Fibroblast of pulmonary artery (primary cell): ENCODE results near the gene GARIN1A.
A peak's percentile ranks its signal among the peaks of the same experiment; 100 is the strongest.

Experiments
- DNase-seq: peaks from one replicate; pipeline ENCODE4 v3.0.0-alpha.2; 2010; ENCODE audit warnings: low read depth
- H3K4me3 ChIP-seq: replicated peaks from 2 replicates; pipeline ENCODE4 v1.5.1; 2011; ENCODE audit warnings: low read depth, mild to moderate bottlenecking, control low read depth, low read length, moderate library complexity
- TF ChIP-seq, protein P1 (sequence below): IDR thresholded peaks from 2 replicates; pipeline ENCODE4 v1.5.1; 2011; ENCODE audit warnings: mild to moderate bottlenecking, control low read depth, low read length, inconsistent platforms; ENCODE audit errors: missing control alignments

Gene GARIN1A

DNA sequence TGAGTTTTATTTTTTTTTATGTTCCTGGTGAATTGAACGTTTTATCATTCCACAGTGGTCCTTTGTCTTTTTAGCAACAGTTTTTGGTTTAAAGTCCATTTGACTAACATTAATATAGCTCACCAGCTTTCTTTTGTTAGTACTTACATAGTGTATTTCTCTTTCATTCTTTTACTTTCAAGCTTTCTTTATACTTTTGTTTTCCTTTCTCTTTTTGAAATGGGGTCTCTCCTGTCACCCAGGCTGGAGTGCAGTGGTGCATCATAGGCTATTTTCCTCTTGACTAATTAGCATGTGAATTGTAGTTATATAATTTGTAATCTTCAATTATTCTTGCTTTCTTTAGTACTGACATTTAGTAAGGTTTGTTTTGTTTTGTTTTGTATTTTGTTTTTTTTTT lies 27.8 kb downstream of the GARIN1A start:
- no peak for DNase-seq
- no peak overlapping the region for H3K4me3 ChIP-seq
- TF ChIP-seq, protein P1, sequence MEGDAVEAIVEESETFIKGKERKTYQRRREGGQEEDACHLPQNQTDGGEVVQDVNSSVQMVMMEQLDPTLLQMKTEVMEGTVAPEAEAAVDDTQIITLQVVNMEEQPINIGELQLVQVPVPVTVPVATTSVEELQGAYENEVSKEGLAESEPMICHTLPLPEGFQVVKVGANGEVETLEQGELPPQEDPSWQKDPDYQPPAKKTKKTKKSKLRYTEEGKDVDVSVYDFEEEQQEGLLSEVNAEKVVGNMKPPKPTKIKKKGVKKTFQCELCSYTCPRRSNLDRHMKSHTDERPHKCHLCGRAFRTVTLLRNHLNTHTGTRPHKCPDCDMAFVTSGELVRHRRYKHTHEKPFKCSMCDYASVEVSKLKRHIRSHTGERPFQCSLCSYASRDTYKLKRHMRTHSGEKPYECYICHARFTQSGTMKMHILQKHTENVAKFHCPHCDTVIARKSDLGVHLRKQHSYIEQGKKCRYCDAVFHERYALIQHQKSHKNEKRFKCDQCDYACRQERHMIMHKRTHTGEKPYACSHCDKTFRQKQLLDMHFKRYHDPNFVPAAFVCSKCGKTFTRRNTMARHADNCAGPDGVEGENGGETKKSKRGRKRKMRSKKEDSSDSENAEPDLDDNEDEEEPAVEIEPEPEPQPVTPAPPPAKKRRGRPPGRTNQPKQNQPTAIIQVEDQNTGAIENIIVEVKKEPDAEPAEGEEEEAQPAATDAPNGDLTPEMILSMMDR: no peak

- TF ChIP-seq, protein P1: no peak
- H3K4me3 ChIP-seq: no peak overlapping the region
Measured at GRCh38 chr7:128701062-128701785, 29.1 kb downstream of the GARIN1A start.

DNA sequence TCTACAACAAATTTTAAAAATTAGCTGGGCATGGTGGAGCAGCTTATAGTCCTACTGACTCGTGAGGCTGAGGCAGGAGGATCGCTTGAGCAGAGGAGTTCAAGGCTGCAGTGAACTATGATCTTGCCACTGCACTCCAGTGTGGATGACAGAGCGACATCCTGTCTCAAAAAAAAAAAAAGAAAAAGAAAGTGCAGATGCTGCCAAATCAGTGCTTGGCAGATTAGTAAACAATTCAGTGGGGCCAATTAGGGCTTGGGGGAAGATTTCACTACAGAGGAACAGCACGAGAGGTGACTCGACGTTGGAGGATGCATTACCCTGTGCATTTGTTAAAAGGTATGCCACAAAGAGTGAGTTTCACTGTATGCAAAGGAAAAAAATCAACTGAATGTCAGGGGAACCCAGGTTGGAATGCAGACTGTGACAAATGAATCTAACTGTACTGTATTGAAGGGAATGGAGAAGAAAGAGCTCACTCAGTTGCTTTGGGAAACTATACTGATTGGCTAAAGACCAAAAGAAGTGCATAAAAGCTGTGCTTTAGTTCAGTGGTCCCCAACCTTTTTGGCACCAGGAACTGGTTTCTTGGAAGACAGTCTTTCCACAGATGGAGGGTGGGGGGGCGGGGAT lies 31.6 kb downstream of the GARIN1A start:
- TF ChIP-seq, protein P1: no peak
- H3K4me3 ChIP-seq: no peak overlapping the region
- DNase-seq: no peak

More at GRCh38 chr7:128701062-128701785, 29.1 kb downstream of the GARIN1A start:
- DNase-seq: no peak

DNA sequence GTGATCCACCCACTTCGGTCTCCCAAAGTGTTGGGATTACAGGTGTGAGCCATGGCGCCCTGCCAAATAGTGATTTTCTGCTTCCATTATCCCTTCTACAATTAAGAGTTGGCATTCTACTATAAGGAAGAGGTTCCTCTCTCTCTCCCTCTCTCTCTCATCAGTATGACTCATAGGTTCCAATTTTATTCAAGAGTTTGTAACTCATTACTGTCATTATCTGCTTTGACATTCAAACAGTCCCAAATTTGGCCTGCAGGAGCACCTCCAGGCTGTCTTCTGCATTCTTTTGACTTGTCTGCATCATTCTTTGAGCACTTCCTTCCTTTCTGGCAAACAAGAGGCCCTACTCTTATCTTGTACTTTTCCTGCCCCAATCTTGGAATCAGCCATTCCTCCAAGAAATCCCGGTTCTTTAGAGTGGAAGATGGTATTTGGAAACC lies 33.8 kb downstream of the GARIN1A start:
- TF ChIP-seq, protein P1: no peak
- peak; percentile 87 for DNase-seq

DNA sequence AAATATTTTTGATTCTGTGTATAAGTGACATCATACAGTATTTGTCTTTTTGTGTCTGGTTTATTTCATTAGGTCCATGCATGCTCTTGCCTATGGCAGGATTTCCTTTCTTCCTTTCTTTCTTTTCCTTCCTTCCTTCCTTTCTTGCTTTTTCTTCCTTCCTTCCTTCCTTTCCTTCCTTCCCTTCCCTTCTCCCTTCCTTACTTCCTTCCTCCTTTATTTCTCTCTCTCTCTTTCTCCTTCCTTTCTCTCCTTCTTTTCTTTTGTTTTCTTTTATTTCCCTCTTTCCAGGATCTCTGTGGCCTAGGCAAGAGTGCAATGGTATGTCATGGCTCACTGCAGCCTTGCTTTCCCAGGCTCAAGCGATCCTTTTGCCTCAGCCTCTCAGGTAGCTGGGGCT lies 35.7 kb downstream of the GARIN1A start:
- no peak for DNase-seq
- H3K4me3 ChIP-seq: no peak overlapping the region
- TF ChIP-seq, protein P1: no peak

More for the DNA sequence above, 33.8 kb downstream of the GARIN1A start:
- H3K4me3 ChIP-seq: no peak overlapping the region

DNA sequence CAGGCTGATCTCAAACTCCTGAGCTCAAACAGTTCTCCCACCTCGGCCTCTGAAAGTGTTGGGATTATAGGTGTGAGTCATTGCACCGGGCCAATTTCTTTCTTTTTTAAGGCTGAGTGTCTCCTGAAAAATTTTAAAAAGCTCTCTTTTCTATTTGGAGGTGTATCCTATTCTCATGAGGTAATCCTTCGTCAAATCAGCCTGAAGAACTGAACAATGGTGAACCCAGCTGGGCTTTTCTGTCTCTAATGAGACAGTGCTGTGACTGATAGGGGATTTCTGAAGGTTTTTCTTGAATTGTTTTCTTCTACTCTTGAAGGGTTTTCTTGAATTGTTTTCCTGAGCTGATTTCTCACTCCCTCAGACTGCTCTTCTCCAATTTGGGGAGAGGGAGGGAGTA lies 36.1 kb downstream of the GARIN1A start:
- TF ChIP-seq, protein P1: no peak
- no peak for DNase-seq
- no peak overlapping the region for H3K4me3 ChIP-seq

DNA sequence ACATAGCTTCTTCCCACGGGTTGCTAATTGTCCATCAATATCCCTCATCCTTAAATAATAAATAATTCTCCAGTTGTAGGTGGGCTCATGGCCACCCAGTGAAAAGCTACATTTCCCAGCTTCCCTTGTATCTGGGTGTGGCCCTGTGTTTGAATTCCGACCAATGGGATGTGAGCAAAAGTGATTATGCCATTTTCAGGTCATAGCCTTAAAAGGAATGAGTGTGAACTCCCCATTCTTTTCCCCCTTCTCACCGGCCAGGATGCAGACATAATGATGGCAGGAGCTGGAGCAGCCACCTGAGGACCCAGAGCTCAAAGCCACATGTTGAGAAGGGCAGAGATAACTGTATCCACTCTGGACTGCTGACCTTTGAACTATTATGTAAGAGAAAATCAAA lies 36.7 kb downstream of the GARIN1A start:
- DNase-seq: no peak
- TF ChIP-seq, protein P1: no peak
- H3K4me3 ChIP-seq: no peak overlapping the region
